GM21528 (cell line): Measurements from ENCODE around the gene NAB1.
"Not testable (repeated sequence)": the region's sequence is repeated elsewhere in the genome, so short reads cannot be mapped to it uniquely, and the experiment has no call there.

ENCODE experiments used
- ATAC-seq: cut with Tn5 transposase; IDR thresholded peaks from one replicate; pipeline ENCODE4 v1.9.1; 2021; ENCODE audit warnings: mild to moderate bottlenecking, moderate library complexity; ENCODE audit not compliant: unreplicated experiment, low FRiP score

Gene NAB1

GRCh38 chr2:190649035-190649797, at the start of gene NAB1:
NAB1 (plus strand) TSS chr2:190649083; CDS start chr2:190659177, 10,094 bp downstream.
- peak; percentile 47 for ATAC-seq

- ATAC-seq, result no peak
Observed at GRCh38 chr2:190599546-190600220, 49.2 kb upstream of the NAB1 start.

GRCh38 chr2:190600293-190601103, 48.4 kb upstream of the NAB1 start:
- ATAC-seq, result no peak

DNA sequence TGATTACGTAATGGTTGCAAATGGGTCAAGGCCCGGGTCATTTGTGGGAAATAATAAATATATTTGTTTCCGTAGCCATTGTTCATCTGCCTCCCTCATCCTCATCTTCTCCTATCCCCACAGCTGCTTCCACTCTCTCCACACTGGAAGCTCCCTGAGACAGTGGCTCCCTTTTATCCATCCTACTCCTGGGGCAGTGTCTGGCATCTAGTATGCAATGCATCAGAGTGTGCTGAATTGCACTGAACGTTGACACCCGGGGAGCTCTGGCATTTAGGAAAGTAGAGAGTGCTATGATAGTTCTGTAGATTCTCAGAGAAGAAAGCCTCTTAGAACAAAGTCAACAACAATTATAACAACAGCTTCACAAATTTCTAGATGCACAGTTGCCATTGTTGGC, 45.5 kb upstream of the NAB1 start:
- ATAC-seq, result no peak

DNA sequence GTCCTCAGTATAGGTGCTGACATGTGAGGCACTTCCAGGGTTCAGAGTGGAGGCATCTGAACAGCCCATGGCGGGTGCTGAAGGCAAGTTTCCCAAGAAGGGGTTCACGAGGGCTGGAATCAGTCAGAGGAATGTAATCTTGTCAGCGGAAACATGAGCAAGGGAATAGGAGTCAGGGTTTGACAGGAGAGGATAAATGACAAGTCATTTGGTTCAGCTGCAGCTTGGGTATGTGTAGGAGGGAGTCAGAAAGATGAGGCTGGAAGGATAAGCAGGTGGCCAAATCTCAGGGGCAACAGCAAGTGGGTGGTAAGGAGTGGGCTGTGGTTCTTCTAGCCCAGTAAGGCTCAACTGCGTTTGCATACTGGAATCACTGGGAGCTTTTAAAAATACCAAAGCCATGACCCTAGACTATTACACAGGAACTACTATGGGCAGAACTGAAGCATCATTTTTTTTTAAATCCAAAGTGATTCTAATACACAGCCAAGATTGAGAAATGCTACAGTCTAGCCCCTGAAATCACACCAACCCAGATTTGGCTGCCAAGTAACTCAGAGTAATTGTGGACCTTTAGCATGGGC, 41.8 kb upstream of the NAB1 start:
- ATAC-seq, result no peak

GRCh38 chr2:190607657-190608357, 41.1 kb upstream of the NAB1 start:
- ATAC-seq, result no peak

- not testable (repeated sequence) for ATAC-seq
Observed at GRCh38 chr2:190608863-190609262, 40.0 kb upstream of the NAB1 start.

- ATAC-seq, result not testable (repeated sequence)
Observed at GRCh38 chr2:190609397-190609796, 39.5 kb upstream of the NAB1 start.

- not testable (repeated sequence) for ATAC-seq
Observed at GRCh38 chr2:190610528-190610927, 38.4 kb upstream of the NAB1 start.

DNA sequence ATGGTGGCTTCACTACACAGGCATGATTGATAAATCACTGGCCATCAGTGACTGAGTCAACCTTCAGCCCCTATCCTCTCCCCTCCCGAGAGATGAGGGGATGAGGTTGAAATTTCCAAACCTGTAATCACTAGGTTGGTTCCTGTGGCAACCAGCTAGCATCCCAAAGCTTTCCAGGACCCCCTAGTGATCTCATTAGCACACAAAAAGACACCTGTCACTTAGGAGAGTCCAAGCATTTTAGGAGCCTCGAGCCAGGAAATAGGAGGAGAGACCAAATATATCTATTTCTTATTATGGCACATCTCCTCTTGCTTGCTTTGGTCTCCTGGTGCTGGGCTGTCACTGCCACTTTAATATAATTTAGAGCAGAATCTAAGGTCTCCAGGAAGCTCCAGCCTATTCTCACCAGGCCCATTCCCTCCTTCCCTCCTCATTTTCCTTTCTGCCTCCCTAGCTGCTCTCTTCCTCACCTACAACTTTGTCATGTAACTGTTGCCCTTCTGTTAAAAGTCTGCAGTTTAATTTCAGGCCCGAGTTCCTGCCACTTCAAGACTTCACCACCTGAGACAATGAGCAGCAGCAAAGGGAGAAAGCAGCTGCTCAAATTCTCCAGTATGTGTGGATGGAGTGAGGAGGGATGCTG, 33.2 kb upstream of the NAB1 start:
- ATAC-seq, result no peak

- ATAC-seq, result no peak
Observed at GRCh38 chr2:190618030-190618429, 30.9 kb upstream of the NAB1 start.

GRCh38 chr2:190625691-190626090, 23.2 kb upstream of the NAB1 start:
- ATAC-seq, result no peak

DNA sequence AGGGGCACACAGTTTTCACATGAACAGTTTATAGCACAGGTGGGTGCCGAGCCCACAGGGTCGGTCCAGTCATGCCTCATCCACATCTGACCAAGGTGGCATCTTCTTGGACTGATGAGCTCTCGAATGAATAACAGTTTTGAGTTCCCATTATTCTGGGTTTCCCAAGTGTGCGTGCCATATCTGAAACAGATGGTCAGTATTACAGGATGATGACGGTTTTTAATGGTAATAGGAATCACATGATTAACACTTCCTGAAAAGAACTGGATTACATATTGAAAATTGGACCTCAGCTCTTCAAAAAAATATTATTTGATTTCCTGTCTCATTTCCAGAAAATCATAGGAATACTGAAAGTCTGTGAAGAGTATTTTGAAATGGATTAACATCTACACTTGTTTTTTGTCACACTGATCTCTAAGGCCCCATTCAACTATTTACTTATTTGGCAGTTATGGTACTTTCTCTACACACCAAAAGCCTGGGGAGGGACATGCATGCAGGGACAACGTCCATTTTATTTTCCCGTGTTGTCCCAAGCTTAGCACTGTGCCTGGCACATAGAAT, 22.2 kb upstream of the NAB1 start:
- ATAC-seq, result no peak

DNA sequence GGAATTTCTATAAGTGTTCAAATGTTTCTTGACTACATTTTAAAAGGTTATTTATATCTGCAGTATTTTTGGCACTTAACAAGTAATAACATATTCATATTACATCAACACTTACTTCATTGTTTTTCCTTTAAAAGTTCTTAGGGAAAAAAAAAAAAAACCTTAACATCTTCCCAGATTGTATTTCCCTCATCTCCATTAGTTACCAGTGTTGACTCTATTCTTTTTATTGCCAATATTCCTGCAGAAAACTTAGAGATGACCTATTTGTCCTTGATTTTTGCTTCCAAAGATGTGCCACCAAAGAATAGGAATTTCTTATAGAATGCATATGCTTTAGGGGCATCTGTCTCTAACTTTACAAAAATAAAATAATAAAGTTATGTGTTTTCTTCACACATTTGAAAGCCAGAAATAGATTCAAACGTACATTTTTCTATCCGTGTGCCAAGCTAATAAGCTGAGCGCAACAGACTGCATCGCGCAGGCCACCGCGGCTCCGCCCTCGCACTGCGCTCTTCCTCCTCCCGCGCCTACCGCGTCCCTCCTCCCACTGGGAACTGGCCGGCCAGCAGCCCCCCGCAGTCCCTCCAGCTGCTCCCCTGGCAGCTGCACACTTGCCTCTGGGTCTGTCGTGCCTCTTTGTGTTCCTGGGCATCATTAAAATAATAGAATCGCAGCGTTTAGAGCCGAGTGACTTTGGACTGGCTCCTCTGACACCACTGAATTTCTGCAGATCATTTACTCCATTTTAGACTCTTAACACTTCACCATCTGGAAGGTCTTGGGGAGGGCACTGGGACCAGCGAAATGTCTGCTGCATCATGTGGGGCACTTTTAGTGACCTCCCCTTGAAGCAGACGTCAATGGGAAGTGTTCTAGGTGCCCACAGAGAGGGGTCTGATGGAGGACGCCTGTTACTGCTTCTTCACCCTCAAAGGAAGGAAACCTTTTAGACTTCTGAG, 21.2 kb upstream of the NAB1 start:
- peak; percentile 83 for ATAC-seq

- ATAC-seq, result no peak
Observed at GRCh38 chr2:190628591-190629319, 20.1 kb upstream of the NAB1 start.

DNA sequence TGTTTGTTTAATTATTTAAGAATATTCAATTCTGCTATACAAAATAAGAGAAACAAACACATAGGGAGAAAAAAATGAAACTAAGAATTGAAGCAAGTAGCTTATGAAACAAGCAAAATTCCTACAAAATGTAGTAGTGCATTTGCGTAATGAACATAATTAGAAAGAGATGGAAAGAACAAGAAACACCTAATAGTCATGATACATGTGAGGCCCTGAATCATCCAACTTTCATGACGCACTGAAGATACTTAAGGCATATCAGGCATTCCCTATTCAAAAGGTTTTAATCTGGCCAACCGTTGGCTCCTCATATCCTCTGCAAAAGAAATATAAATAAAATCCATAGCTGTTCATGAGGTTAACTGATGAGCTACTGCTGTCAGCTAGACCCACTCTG, 14.5 kb upstream of the NAB1 start:
- no peak for ATAC-seq

DNA sequence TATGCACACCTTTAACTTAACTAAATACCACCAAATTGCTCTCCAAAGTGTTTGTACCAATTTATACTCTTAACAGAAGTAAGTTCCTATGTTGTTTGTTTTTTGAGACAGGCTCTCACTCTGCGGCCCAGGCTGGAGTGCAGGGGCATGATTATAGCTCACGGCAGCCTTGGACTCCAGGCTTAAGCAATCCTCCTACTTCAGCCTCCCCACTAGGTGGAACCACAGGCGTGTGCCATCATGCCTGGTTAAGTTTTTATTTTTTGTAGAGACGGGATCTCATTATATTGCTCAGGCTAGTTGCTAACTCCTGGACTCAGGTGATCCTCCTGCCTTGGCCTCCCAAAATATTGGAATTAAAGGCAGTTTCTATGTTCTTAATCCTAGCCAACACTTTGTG, 13.1 kb upstream of the NAB1 start:
- ATAC-seq, result no peak

DNA sequence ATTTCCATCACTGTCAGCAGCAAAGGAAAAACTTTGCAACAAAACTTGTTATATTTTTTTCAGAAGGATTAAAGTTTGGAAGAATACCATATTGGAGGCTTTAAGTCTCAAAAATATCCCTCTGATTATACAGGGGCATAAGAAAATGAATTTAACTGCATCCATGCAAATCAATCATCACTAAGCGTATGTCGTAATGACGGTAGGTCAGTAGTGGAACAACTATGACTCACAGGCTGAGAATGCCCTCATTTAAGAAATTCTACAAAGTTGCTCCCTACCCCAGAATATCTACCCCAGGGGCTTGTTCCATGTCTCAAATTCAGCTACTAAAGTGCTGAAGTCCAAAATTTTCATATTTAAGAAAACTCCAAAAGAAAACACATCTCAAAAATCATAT, 12.5 kb upstream of the NAB1 start:
- no peak for ATAC-seq
